ENCODE measurements around the gene ANP32E. TPM values are rescaled to one million over a fixed set of nuclear protein-coding genes. Genes with fewer than 3 reads are reported as not detected.
A peak's percentile ranks its signal among the peaks of the same experiment; 100 is the strongest.

The ANP32E gene
- total and polyA plus RNA-seq, 10 donors = 24.6 to 44.0 (median 35.1) TPM

DNA sequence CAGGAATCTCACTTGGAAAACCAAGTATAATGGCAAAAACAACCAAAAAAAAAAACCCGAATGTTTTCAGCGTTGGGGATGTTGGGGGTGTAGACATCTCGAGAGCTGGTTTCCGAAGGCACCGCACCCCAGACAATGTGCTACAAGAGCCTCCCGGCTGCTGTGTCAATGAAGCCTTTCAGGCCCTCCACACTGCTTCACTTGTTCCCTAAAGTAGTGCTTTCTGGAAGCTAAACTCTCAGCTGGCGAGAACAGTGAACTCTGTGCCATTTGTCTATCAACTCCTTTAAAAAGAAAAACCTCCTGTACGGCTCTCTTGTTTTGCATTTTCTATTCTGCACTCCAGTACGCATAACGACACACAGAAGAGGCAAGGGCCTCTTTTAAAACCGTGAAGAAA, 53.7 kb downstream of the ANP32E start:
- H3K36me3 ChIP-seq = no peaks in the 10 kb centered on the region
- H3K27me3 ChIP-seq (replicated peaks in 1 of 7) = no peaks in the 10 kb centered on the region
- peaks cover 0 to 77% (median 11%) of the 10 kb centered on the region in 6 donors for H3K4me1 ChIP-seq
- no peak for DNase-seq
- intact Hi-C loops (cut with DNase I; ENCODE audit: low total_unique reads) = loop anchor here (10.0 kb wide), 1 partner anchor 227 kb away; no protein-coding TSS in a partner anchor
- H3K9me3 ChIP-seq = no peaks in the 10 kb centered on the region
- no peak overlapping the region for H3K27ac ChIP-seq
- WGBS, 5 donors = 89 to 95% (median 93%) methylated on average over 11 of the region's 11 CpGs
- no peak overlapping the region for H3K4me3 ChIP-seq
- TF ChIP-seq, protein P1, sequence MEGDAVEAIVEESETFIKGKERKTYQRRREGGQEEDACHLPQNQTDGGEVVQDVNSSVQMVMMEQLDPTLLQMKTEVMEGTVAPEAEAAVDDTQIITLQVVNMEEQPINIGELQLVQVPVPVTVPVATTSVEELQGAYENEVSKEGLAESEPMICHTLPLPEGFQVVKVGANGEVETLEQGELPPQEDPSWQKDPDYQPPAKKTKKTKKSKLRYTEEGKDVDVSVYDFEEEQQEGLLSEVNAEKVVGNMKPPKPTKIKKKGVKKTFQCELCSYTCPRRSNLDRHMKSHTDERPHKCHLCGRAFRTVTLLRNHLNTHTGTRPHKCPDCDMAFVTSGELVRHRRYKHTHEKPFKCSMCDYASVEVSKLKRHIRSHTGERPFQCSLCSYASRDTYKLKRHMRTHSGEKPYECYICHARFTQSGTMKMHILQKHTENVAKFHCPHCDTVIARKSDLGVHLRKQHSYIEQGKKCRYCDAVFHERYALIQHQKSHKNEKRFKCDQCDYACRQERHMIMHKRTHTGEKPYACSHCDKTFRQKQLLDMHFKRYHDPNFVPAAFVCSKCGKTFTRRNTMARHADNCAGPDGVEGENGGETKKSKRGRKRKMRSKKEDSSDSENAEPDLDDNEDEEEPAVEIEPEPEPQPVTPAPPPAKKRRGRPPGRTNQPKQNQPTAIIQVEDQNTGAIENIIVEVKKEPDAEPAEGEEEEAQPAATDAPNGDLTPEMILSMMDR (IDR thresholded peaks at IDR 0.05 in 8 of 11, conservative IDR thresholded peaks at IDR 0.05 in 3 of 11) = no peak

DNA sequence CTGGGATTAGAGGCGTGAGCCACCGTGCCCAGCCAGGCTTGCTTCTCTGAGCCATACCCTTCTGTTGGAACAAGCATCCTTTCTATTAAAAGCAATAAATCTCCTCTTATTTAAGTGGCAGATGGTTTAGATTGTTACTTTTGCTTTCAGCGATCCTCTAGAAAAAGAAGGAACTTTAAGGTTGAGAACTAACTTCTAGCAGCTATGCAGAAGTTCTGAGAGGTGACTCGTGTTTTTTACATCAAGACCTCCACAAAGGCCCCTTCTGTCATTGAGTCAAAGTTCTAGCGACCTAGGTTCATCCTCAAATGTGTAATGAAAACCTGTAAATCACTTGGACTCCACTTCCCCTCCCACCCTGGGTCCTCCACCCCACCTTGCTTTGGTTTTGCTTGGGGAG, 55.4 kb downstream of the ANP32E start:
- 35 to 56% (median 43%) methylated on average over 5 of the region's 5 CpGs for WGBS, 5 donors
- Histone ChIP-seq H3K4me1 (peaks cover 0 to 63% (median 2%) of the 10 kb centered on the region in 6 donors), H3K27me3 (replicated peaks in 1 of 7) (no peaks in the 10 kb centered on the region), H3K9me3 (no peaks in the 10 kb centered on the region), H3K4me3 (no peak overlapping the region), H3K27ac (peak overlapping the region in 2 of 8 donors; percentile 10 to 37), H3K36me3 (no peaks in the 10 kb centered on the region)
- TF ChIP-seq, protein P1 (IDR thresholded peaks at IDR 0.05 in 8 of 11, conservative IDR thresholded peaks at IDR 0.05 in 3 of 11) = no peak
- TF ChIP-seq POLR2AphosphoS5 (IDR thresholded peaks at IDR 0.05) (no peak), POLR2A (IDR thresholded peaks at IDR 0.05) (no peak)
- DNase-seq = no peak
- intact Hi-C loops (cut with DNase I; ENCODE audit: low total_unique reads) = loop anchor here (10.0 kb wide), 1 partner anchor 226 kb away; no protein-coding TSS in a partner anchor

DNA sequence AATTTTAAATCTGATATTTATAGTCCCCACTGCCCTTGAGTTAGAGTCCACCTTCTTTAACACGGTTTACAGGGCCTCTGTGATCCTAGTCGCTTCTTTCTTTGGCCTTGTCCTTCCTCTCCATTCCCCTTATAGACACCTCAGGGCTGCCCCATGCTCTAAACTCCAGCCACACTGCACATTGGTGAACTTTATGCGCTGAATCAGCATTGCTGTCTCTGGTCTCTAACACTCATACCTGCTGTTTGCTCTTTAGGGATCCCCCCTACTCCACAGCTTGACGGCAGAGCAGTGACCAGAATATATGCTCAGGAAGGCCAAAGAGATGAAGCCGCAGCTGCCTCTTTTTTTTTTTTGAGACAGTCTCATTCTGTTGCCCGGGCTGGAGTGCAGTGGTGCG, 56.0 kb downstream of the ANP32E start:
- no peak for TF ChIP-seq POLR2A (IDR thresholded peaks at IDR 0.05)
- TF ChIP-seq, protein P1 (IDR thresholded peaks at IDR 0.05 in 8 of 11, conservative IDR thresholded peaks at IDR 0.05 in 3 of 11) = no peak
- TF ChIP-seq POLR2AphosphoS5 (IDR thresholded peaks at IDR 0.05) = no peak
- H3K4me1 ChIP-seq = peaks cover 0 to 63% (median 2%) of the 10 kb centered on the region in 6 donors
- H3K27me3 ChIP-seq (replicated peaks in 1 of 7) = no peaks in the 10 kb centered on the region
- H3K4me3 ChIP-seq = no peak overlapping the region
- H3K36me3 ChIP-seq = no peaks in the 10 kb centered on the region
- peak overlapping the region in 1 of 8 donors; percentile 37 for H3K27ac ChIP-seq
- intact Hi-C loops (cut with DNase I; ENCODE audit: low total_unique reads) = loop anchor here (10.0 kb wide), 1 partner anchor 225 kb away; no protein-coding TSS in a partner anchor
- 89 to 94% (median 90%) methylated on average over 7 of the region's 7 CpGs for WGBS, 5 donors
- no peaks in the 10 kb centered on the region for H3K9me3 ChIP-seq
- no peak for DNase-seq

DNA sequence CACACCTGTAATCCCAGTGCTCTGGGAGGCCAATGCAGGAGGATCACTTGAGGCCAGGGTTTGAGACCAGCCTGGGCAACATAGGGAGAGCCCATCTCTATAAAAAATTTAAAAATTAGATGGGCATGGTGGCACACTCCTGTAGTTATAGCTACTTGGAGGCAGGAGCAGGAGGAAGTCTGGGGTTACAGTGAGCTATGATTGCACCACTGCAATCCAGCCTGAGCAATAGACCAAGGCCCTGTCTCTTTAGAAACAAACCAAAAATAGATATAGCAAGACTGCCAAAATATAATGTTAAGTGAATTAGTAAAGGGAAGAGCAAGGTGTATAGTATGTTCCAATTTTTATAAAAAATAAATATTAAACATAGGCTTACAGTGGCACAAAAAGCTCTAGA, 57.4 kb downstream of the ANP32E start:
- H3K9me3 ChIP-seq = no peaks in the 10 kb centered on the region
- H3K27me3 ChIP-seq (replicated peaks in 1 of 7) = no peaks in the 10 kb centered on the region
- H3K4me3 ChIP-seq = no peak overlapping the region
- H3K27ac ChIP-seq = peak overlapping the region in 1 of 8 donors; percentile 10
- TF ChIP-seq POLR2AphosphoS5 (IDR thresholded peaks at IDR 0.05) = no peak
- no peak for TF ChIP-seq POLR2A (IDR thresholded peaks at IDR 0.05)
- TF ChIP-seq, protein P1 (IDR thresholded peaks at IDR 0.05 in 8 of 11, conservative IDR thresholded peaks at IDR 0.05 in 3 of 11) = no peak
- intact Hi-C loops (cut with DNase I; ENCODE audit: low total_unique reads) = no loop called here
- H3K4me1 ChIP-seq = peaks cover 0 to 55% (median 2%) of the 10 kb centered on the region in 6 donors
- no peak for DNase-seq
- H3K36me3 ChIP-seq = no peaks in the 10 kb centered on the region

Data from spleen (tissue), 11 donors.